CD14-positive monocyte (primary cell): ENCODE results near the gene MAP10. TPM values are rescaled to one million over a fixed set of nuclear protein-coding genes. Genes with fewer than 3 reads are reported as not detected.

Source experiments
- DNase-seq, 3 donors: peaks; one replicate each; pipeline ENCODE4 v3.0.0-alpha.2; 2011 to 2022
- H2AFZ ChIP-seq: 2 replicates; pipeline ENCODE4 v1.6.0; 2012; ENCODE audit warnings: mild to moderate bottlenecking, low read depth, low read length, inconsistent platforms; ENCODE audit not compliant: insufficient read depth, poor library complexity, severe bottlenecking
- H3K27ac ChIP-seq, 2 donors: 1 replicate in 1 of 2; 2 replicates in 1 of 2; pipeline ENCODE4 v1.5.1; 2012 to 2013; ENCODE audit warnings: low read length in 2 of 2, control low read depth in 1 of 2, inconsistent platforms in 1 of 2, low read depth in 1 of 2, mild to moderate bottlenecking in 1 of 2
- H3K27me3 ChIP-seq, 2 donors: one replicate each; pipeline versions ENCODE4 v1.6.0 to v1.6.1; 2011 to 2013; ENCODE audit warnings: low read length in 2 of 2; ENCODE audit not compliant: control insufficient read depth in 2 of 2, insufficient read depth in 2 of 2
- H3K36me3 ChIP-seq, 2 donors: replicated peaks in 1 of 2; 1 replicate in 1 of 2; 2 replicates in 1 of 2; pipeline versions ENCODE4 v1.5.1 to v1.6.1; 2012 to 2013; ENCODE audit warnings: low read length in 2 of 2, control low read depth in 1 of 2, inconsistent platforms in 1 of 2, mild to moderate bottlenecking in 1 of 2; ENCODE audit not compliant: insufficient read depth in 2 of 2, control insufficient read depth in 1 of 2
- H3K4me1 ChIP-seq, 2 donors: 1 replicate in 1 of 2; 2 replicates in 1 of 2; pipeline versions ENCODE4 v1.5.1 to v1.6.1; 2012 to 2013; ENCODE audit warnings: low read length in 2 of 2, control low read depth in 1 of 2, inconsistent platforms in 1 of 2, mild to moderate bottlenecking in 1 of 2, moderate library complexity in 1 of 2; ENCODE audit not compliant: insufficient read depth in 2 of 2, control insufficient read depth in 1 of 2
- H3K4me2 ChIP-seq: replicated peaks from 2 replicates; pipeline ENCODE3; 2012; ENCODE audit warnings: low read length, moderate library complexity, mild to moderate bottlenecking; ENCODE audit not compliant: poor library complexity, severe bottlenecking; ENCODE audit errors: extremely low read depth
- H3K4me3 ChIP-seq, 3 experiments: fragments of 200-600 bp in 1 of 3; sonication (generic) in 1 of 3; replicated peaks in 1 of 3; 1 replicate in 2 of 3; 2 replicates in 1 of 3; pipeline ENCODE4 v1.5.1; 2011 to 2013; ENCODE audit warnings: low read length in 3 of 3, mild to moderate bottlenecking in 3 of 3, control low read depth in 2 of 3, low read depth in 2 of 3, inconsistent platforms in 1 of 3, moderate library complexity in 1 of 3
- H3K79me2 ChIP-seq: 2 replicates; pipeline ENCODE4 v1.6.0; 2012; ENCODE audit warnings: mild to moderate bottlenecking, control low read depth, inconsistent platforms, low read length, moderate library complexity; ENCODE audit not compliant: insufficient read depth
- H3K9ac ChIP-seq: 2 replicates; pipeline ENCODE4 v1.6.0; 2017; ENCODE audit warnings: low read length, mild to moderate bottlenecking; ENCODE audit not compliant: insufficient read depth, poor library complexity, severe bottlenecking
- H3K9me3 ChIP-seq, 2 donors: replicated peaks in 1 of 2; 1 replicate in 1 of 2; 2 replicates in 1 of 2; pipeline versions ENCODE4 v1.5.1 to v1.6.1; 2012 to 2013; ENCODE audit warnings: low read length in 2 of 2, control low read depth in 1 of 2; ENCODE audit not compliant: control insufficient read depth in 1 of 2, insufficient read depth in 1 of 2
- H4K20me1 ChIP-seq: 2 replicates; pipeline ENCODE4 v1.6.0; 2012; ENCODE audit warnings: mild to moderate bottlenecking, low read length, control low read depth, moderate library complexity; ENCODE audit not compliant: insufficient read depth
- H3K27ac Mint-ChIP-seq, 7 donors: one replicate each; pipeline ENCODE4 v1.8.0; 2020; ENCODE audit warnings: mild to moderate bottlenecking in 7 of 7, mixed read lengths in 7 of 7, moderate library complexity in 6 of 7, inconsistent platforms in 2 of 7
- H3K27me3 Mint-ChIP-seq, 3 donors: one replicate each; pipeline ENCODE4 v1.8.0; 2021 to 2022; ENCODE audit warnings: low read depth in 3 of 3, mild to moderate bottlenecking in 3 of 3, mixed read lengths in 3 of 3, moderate library complexity in 3 of 3, inconsistent platforms in 1 of 3
- H3K36me3 Mint-ChIP-seq, 2 donors: one replicate each; pipeline ENCODE4 v1.8.0; 2020; ENCODE audit warnings: mixed read lengths in 2 of 2, inconsistent platforms in 1 of 2, mild to moderate bottlenecking in 1 of 2
- H3K4me1 Mint-ChIP-seq: one replicate; pipeline ENCODE4 v1.8.0; 2020; ENCODE audit warnings: mild to moderate bottlenecking, mixed read lengths
- H3K4me3 Mint-ChIP-seq, 2 donors: one replicate each; pipeline ENCODE4 v1.8.0; 2020; ENCODE audit warnings: mild to moderate bottlenecking in 2 of 2, mixed read lengths in 2 of 2, moderate library complexity in 1 of 2
- H3K9me3 Mint-ChIP-seq, 7 donors: one replicate each; pipeline ENCODE4 v1.8.0; 2020 to 2022; ENCODE audit warnings: mixed read lengths in 7 of 7, mild to moderate bottlenecking in 6 of 7, moderate library complexity in 6 of 7, inconsistent platforms in 2 of 7
- CTCF ChIP-seq: fragments of 200-600 bp; IDR thresholded peaks from one replicate; pipeline ENCODE4 v1.8.0; 2022; ENCODE audit warnings: antibody characterized with exemption, mild to moderate bottlenecking
- WGBS: methylation state at CpG from one replicate; pipeline ENCODE4 v1.1.5; 2013; ENCODE audit warnings: missing lambda C conversion rate; ENCODE audit not compliant: insufficient coverage; 5-methylcytosine and 5-hydroxymethylcytosine counted together
- intact Hi-C, 2 donors: fragments of 100-400 bp; cut with micrococcal nuclease; formaldehyde crosslinking; loops; one replicate each; pipeline versions ENCODE4 v1.15.0 to v1.15.1; 2023
- polyA plus RNA-seq, 3 donors: library from polyadenylated mRNA; depleted of rRNA in 1 of 3; unstranded in 2 of 3; stranded (reverse) in 1 of 3; fragments of 300-500 nt in 2 of 3; fragments of >200 nt in 1 of 3; fragmentation: Illumina TruSeq in 2 of 3; gene quantifications; 1 replicate in 2 of 3; 2 replicates in 1 of 3; pipeline ENCODE4 v1.2.3, GENCODE V29; 2012 to 2021

Gene MAP10
- polyA plus RNA-seq, 3 donors, result 0.53 to 2.3 (median 1.1) TPM

GRCh38 chr1:232851532-232851931, 46.3 kb downstream of the MAP10 start:
- no peak for DNase-seq
- Mint-ChIP-seq H3K27me3 (no peaks in the 10 kb centered on the region), H3K4me1 (no peaks in the 10 kb centered on the region), H3K4me3 (no peak overlapping the region), H3K36me3 (no peaks in the 10 kb centered on the region), H3K27ac (no peak overlapping the region), H3K9me3 (peaks cover 0 to 9% (median 2%) of the 10 kb centered on the region in 7 donors)
- Histone ChIP-seq H3K4me1 (no peaks in the 10 kb centered on the region), H3K9ac (no peak overlapping the region), H3K27ac (no peak overlapping the region), H3K36me3 (no peaks in the 10 kb centered on the region), H3K4me3 (no peak overlapping the region), H3K79me2 (no peaks in the 10 kb centered on the region), H3K27me3 (no peaks in the 10 kb centered on the region), H3K4me2 (no peak overlapping the region), H3K9me3 (no peaks in the 10 kb centered on the region), H2AFZ (no peak overlapping the region), H4K20me1 (no peaks in the 10 kb centered on the region)
- no peak for TF ChIP-seq CTCF
- intact Hi-C loops, result no loop called here
- no CpG with 5 or more reads among the region's 5 CpGs for WGBS

- Histone ChIP-seq H3K4me1 (no peaks in the 10 kb centered on the region), H3K27ac (no peak overlapping the region), H3K9ac (no peak overlapping the region), H3K9me3 (no peaks in the 10 kb centered on the region), H2AFZ (no peak overlapping the region), H3K4me2 (no peak overlapping the region), H3K27me3 (no peaks in the 10 kb centered on the region), H3K79me2 (no peaks in the 10 kb centered on the region), H3K36me3 (no peaks in the 10 kb centered on the region), H3K4me3 (no peak overlapping the region), H4K20me1 (no peaks in the 10 kb centered on the region)
- no peaks in the 10 kb centered on the region for H3K36me3 Mint-ChIP-seq
- TF ChIP-seq CTCF, result no peak
- H3K27ac Mint-ChIP-seq, result no peak overlapping the region
- no peaks in the 10 kb centered on the region for H3K4me1 Mint-ChIP-seq
- peaks cover 0 to 4% (median 0%) of the 10 kb centered on the region in 7 donors for H3K9me3 Mint-ChIP-seq
- WGBS, result 84% methylated on average over 5 of the region's 7 CpGs
- intact Hi-C loops, result no loop called here
- H3K4me3 Mint-ChIP-seq, result no peak overlapping the region
- DNase-seq, result peak in 1 of 3 donors; percentile 5
- peaks cover 0 to 1% (median 0%) of the 10 kb centered on the region in 3 donors for H3K27me3 Mint-ChIP-seq
Measured at GRCh38 chr1:232853994-232854797, 49.0 kb downstream of the MAP10 start.
